WERI-Rb-1 (cell line): ENCODE measurements around the gene RASGRP1.

ENCODE experiments used
- DNase-seq: peaks from one replicate; pipeline ENCODE4 v3.0.0-alpha.2; 2020
- H3K27ac ChIP-seq: fragments of 250-450 bp; sonication (Bioruptor Pico); 2 replicates; pipeline ENCODE4 v1.5.1; 2020; ENCODE audit warnings: mild to moderate bottlenecking, moderate library complexity
- H3K27me3 ChIP-seq: fragments of 250-450 bp; sonication (Bioruptor Pico); 2 replicates; pipeline ENCODE4 v1.5.1; 2021; ENCODE audit warnings: mild to moderate bottlenecking, low read depth, moderate library complexity; ENCODE audit not compliant: insufficient read depth, severe bottlenecking
- H3K36me3 ChIP-seq: fragments of 250-450 bp; sonication (Bioruptor Pico); 2 replicates; pipeline ENCODE4 v1.5.1; 2020; ENCODE audit warnings: mild to moderate bottlenecking, moderate library complexity
- H3K4me3 ChIP-seq: 2 replicates; pipeline ENCODE4 v1.5.1; 2011; ENCODE audit warnings: low read depth, mild to moderate bottlenecking, control low read depth, low read length
- H3K9me3 ChIP-seq: fragments of 250-450 bp; sonication (Bioruptor Pico); 2 replicates; pipeline ENCODE4 v1.5.1; 2021; ENCODE audit warnings: mild to moderate bottlenecking, moderate library complexity; ENCODE audit not compliant: severe bottlenecking
- TF ChIP-seq, protein P1 (sequence below): IDR thresholded peaks from 2 replicates; pipeline ENCODE4 v1.5.1; 2011; ENCODE audit warnings: low read depth, mild to moderate bottlenecking, control low read depth, inconsistent platforms, low read length

The RASGRP1 gene

GRCh38 chr15:38609097-38609738 is 44.6 kb upstream of the RASGRP1 start:
- Histone ChIP-seq H3K36me3 (no peaks in the 10 kb centered on the region), H3K9me3 (no peaks in the 10 kb centered on the region), H3K27me3 (peaks cover 70% of the 10 kb centered on the region), H3K27ac (no peak overlapping the region), H3K4me3 (no peak overlapping the region)
- TF ChIP-seq, protein P1, sequence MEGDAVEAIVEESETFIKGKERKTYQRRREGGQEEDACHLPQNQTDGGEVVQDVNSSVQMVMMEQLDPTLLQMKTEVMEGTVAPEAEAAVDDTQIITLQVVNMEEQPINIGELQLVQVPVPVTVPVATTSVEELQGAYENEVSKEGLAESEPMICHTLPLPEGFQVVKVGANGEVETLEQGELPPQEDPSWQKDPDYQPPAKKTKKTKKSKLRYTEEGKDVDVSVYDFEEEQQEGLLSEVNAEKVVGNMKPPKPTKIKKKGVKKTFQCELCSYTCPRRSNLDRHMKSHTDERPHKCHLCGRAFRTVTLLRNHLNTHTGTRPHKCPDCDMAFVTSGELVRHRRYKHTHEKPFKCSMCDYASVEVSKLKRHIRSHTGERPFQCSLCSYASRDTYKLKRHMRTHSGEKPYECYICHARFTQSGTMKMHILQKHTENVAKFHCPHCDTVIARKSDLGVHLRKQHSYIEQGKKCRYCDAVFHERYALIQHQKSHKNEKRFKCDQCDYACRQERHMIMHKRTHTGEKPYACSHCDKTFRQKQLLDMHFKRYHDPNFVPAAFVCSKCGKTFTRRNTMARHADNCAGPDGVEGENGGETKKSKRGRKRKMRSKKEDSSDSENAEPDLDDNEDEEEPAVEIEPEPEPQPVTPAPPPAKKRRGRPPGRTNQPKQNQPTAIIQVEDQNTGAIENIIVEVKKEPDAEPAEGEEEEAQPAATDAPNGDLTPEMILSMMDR: no peak
- DNase-seq: no peak

- TF ChIP-seq, protein P1: no peak
- Histone ChIP-seq H3K4me3 (no peak overlapping the region), H3K36me3 (no peaks in the 10 kb centered on the region), H3K27me3 (peaks cover 68% of the 10 kb centered on the region), H3K27ac (no peak overlapping the region), H3K9me3 (no peaks in the 10 kb centered on the region)
- DNase-seq: no peak
Observed at GRCh38 chr15:38608682-38609081, 44.1 kb upstream of the RASGRP1 start.

DNA sequence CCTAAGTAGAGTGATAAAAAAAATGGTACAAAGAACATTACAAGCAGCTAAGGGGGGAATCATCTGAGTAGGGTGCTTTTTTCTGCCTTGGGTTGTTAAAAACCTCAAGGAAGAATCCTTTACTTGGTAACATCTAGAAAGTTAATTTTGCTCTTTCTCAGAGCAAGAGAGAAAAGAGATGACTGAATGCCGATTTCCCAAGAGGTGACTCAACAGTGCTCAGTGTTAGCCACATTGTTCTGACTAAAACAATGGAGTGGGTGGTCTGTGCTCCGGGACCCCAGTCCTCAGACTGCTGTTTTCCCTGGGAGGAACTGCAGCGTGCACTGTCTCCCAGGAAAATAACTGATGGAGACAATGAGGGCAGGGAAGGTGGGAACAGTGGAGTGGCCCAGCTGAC is 41.1 kb upstream of the RASGRP1 start:
- no peak overlapping the region for H3K27ac ChIP-seq
- TF ChIP-seq, protein P1: no peak
- H3K27me3 ChIP-seq: peaks cover 61% of the 10 kb centered on the region
- no peak for DNase-seq
- no peaks in the 10 kb centered on the region for H3K9me3 ChIP-seq
- no peak overlapping the region for H3K4me3 ChIP-seq
- H3K36me3 ChIP-seq: no peaks in the 10 kb centered on the region

DNA sequence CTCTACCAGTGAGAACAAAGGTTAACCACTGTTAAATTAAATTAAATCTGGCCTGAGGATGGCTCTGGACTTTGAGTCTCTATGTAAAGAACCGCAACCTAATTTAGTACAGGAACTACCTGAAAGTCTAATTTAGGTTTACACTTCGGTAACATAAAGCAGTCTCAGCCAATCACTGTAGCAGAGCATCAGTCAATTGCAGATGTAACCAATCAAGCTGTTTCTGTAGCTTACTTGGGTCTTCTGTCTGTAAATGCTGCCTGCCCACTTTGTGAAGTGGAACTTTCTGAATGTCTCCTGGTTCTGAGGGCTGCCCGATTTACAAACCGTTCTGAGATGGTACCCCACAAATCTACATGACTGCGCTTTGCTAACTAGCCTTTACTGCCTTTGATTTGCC is 39.1 kb upstream of the RASGRP1 start:
- no peak overlapping the region for H3K4me3 ChIP-seq
- no peak overlapping the region for H3K27ac ChIP-seq
- H3K36me3 ChIP-seq: no peaks in the 10 kb centered on the region
- no peaks in the 10 kb centered on the region for H3K9me3 ChIP-seq
- TF ChIP-seq, protein P1: no peak
- DNase-seq: no peak
- peaks cover 45% of the 10 kb centered on the region for H3K27me3 ChIP-seq

GRCh38 chr15:38602910-38603670 is 38.5 kb upstream of the RASGRP1 start:
- no peak for DNase-seq
- TF ChIP-seq, protein P1: no peak
- peaks cover 42% of the 10 kb centered on the region for H3K27me3 ChIP-seq
- H3K4me3 ChIP-seq: no peak overlapping the region
- H3K9me3 ChIP-seq: no peaks in the 10 kb centered on the region
- no peaks in the 10 kb centered on the region for H3K36me3 ChIP-seq
- no peak overlapping the region for H3K27ac ChIP-seq
